ENCODE data around the gene ERV3-1.
"Not testable (repeated sequence)": the region's sequence is repeated elsewhere in the genome, so short reads cannot be mapped to it uniquely, and the experiment has no call there.

The ERV3-1 gene

GRCh38 chr7:65006094-65006992 lies at the start of gene ERV3-1:
TSS of gene ERV3-1 (minus strand) at chr7:65006687. CDS start at chr7:64993026, 13,661 bp downstream.
- peak; percentile 81 to 85 for DNase-seq (ENCODE audit: low read depth in 2 of 2)

GRCh38 chr7:65055786-65056185 lies 49.3 kb upstream of the ERV3-1 start:
- not testable (repeated sequence) for DNase-seq (ENCODE audit: low read depth in 2 of 2)

GRCh38 chr7:65054466-65054994 lies 48.0 kb upstream of the ERV3-1 start:
- not testable (repeated sequence) for DNase-seq (ENCODE audit: low read depth in 2 of 2)

- not testable (repeated sequence) for DNase-seq (ENCODE audit: low read depth in 2 of 2)
Measured at GRCh38 chr7:65051654-65052053, 45.2 kb upstream of the ERV3-1 start.

GRCh38 chr7:65051139-65051538 lies 44.7 kb upstream of the ERV3-1 start:
- DNase-seq (ENCODE audit: low read depth in 2 of 2) = not testable (repeated sequence)

GRCh38 chr7:65046329-65046728 lies 39.8 kb upstream of the ERV3-1 start:
- DNase-seq (ENCODE audit: low read depth in 2 of 2) = not testable (repeated sequence)

GRCh38 chr7:65045589-65045988 lies 39.1 kb upstream of the ERV3-1 start:
- DNase-seq (ENCODE audit: low read depth in 2 of 2) = not testable (repeated sequence)

GRCh38 chr7:65038767-65039166 lies 32.3 kb upstream of the ERV3-1 start:
- DNase-seq (ENCODE audit: low read depth in 2 of 2) = not testable (repeated sequence)

GRCh38 chr7:65037740-65038688 lies 31.5 kb upstream of the ERV3-1 start:
- DNase-seq (ENCODE audit: low read depth in 2 of 2) = peak; percentile 81 to 83

- not testable (repeated sequence) for DNase-seq (ENCODE audit: low read depth in 2 of 2)
Measured at GRCh38 chr7:65036526-65036925, 30.0 kb upstream of the ERV3-1 start.

GRCh38 chr7:65035469-65035868 lies 29.0 kb upstream of the ERV3-1 start:
- not testable (repeated sequence) for DNase-seq (ENCODE audit: low read depth in 2 of 2)

- DNase-seq (ENCODE audit: low read depth in 2 of 2) = not testable (repeated sequence)
Measured at GRCh38 chr7:65034120-65034782, 27.8 kb upstream of the ERV3-1 start.

GRCh38 chr7:65033391-65033790 lies 26.9 kb upstream of the ERV3-1 start:
- not testable (repeated sequence) for DNase-seq (ENCODE audit: low read depth in 2 of 2)

- not testable (repeated sequence) for DNase-seq (ENCODE audit: low read depth in 2 of 2)
Measured at GRCh38 chr7:65025023-65025422, 18.5 kb upstream of the ERV3-1 start.

GRCh38 chr7:65020978-65021377 lies 14.5 kb upstream of the ERV3-1 start:
- not testable (repeated sequence) for DNase-seq (ENCODE audit: low read depth in 2 of 2)

GRCh38 chr7:65009881-65010280 lies 3.4 kb upstream of the ERV3-1 start:
- not testable (repeated sequence) for DNase-seq (ENCODE audit: low read depth in 2 of 2)

GRCh38 chr7:65009394-65009793 lies 2.9 kb upstream of the ERV3-1 start:
- DNase-seq (ENCODE audit: low read depth in 2 of 2) = not testable (repeated sequence)

- DNase-seq (ENCODE audit: low read depth in 2 of 2) = not testable (repeated sequence)
Measured at GRCh38 chr7:65007036-65007435, 549 bp upstream of the ERV3-1 start.

GRCh38 chr7:65004575-65004974 lies 1.9 kb downstream of the ERV3-1 start:
- no peak for DNase-seq (ENCODE audit: low read depth in 2 of 2)

- DNase-seq (ENCODE audit: low read depth in 2 of 2) = no peak
Measured at GRCh38 chr7:65002972-65003585, 3.4 kb downstream of the ERV3-1 start.

Data from fibroblast of skin of left biceps (primary cell).